Prostate gland (tissue), 2 donors: Measurements from ENCODE around the gene TMEM147.

ENCODE experiments used
- CTCF ChIP-seq, 4 experiments: fragments of 200-600 bp in 2 of 4; fragments of 450-650 bp in 2 of 4; sonication (generic) in 2 of 4; IDR thresholded peaks; 1 replicate in 3 of 4; 2 replicates in 1 of 4; pipeline ENCODE4 v1.5.1; 2016 to 2019; ENCODE audit warnings: antibody characterized with exemption in 4 of 4, mild to moderate bottlenecking in 2 of 4, moderate library complexity in 2 of 4
- POLR2A ChIP-seq: fragments of 450-650 bp; IDR thresholded peaks from one replicate; pipeline ENCODE4 v1.6.1; 2016; ENCODE audit warnings: antibody characterized with exemption, mild to moderate bottlenecking

GRCh38 chr19:35553385-35554000, 8.1 kb downstream of the TMEM147 start:
- TF ChIP-seq POLR2A (no peak), CTCF (IDR thresholded peaks at IDR 0.05) (no peak)
